ENCODE results near the gene LSM4. TPM values are rescaled to one million over a fixed set of nuclear protein-coding genes. Genes with fewer than 3 reads are reported as not detected.

The LSM4 gene
- total and polyA plus RNA-seq, 7 donors = 89.1 to 285 (median 144) TPM

DNA sequence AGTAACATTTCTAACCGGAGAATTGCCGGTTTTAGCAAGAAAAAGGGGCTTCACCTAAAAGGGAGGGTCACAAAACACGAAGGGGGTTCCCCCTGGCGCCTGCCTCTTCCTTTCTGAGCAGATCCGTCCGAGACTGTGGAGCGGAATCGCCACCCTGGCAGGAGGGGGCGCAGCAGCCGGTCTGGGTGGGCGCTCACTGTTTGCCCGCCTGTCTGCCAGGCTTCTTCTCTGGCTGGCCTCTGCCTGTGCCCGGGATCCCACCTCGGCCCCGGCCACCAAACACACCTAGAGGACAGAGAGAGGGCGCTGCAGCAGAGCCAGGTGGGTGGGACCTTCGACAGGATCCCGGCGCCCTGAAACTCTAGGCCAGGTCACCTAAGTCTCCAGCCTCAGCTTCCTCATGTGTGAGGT is 15.6 kb downstream of the LSM4 start:
- Histone ChIP-seq H3K4me3 (peak overlapping the region in 2 of 4 donors; percentile 7 to 11), H3K9me3 (no peaks in the 10 kb centered on the region), H3K27me3 (no peaks in the 10 kb centered on the region), H3K27ac (peak overlapping the region; percentile 93 to 97 (median 96)), H3K4me1 (peaks cover 0 to 59% (median 48%) of the 10 kb centered on the region in 4 donors), H3K36me3 (peaks cover 0 to 45% (median 17%) of the 10 kb centered on the region in 4 donors)
- intact Hi-C loops (cut with DNase I) = loop anchor here (2.0 kb wide), 1 partner anchor 16 kb away; the partner anchor contains the start of gene LSM4
- no peak for DNase-seq
- TF ChIP-seq EP300 (IDR thresholded peaks at IDR 0.05) = no peak
- TF ChIP-seq, protein P1, sequence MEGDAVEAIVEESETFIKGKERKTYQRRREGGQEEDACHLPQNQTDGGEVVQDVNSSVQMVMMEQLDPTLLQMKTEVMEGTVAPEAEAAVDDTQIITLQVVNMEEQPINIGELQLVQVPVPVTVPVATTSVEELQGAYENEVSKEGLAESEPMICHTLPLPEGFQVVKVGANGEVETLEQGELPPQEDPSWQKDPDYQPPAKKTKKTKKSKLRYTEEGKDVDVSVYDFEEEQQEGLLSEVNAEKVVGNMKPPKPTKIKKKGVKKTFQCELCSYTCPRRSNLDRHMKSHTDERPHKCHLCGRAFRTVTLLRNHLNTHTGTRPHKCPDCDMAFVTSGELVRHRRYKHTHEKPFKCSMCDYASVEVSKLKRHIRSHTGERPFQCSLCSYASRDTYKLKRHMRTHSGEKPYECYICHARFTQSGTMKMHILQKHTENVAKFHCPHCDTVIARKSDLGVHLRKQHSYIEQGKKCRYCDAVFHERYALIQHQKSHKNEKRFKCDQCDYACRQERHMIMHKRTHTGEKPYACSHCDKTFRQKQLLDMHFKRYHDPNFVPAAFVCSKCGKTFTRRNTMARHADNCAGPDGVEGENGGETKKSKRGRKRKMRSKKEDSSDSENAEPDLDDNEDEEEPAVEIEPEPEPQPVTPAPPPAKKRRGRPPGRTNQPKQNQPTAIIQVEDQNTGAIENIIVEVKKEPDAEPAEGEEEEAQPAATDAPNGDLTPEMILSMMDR (IDR thresholded peaks at IDR 0.05) = peak in 1 of 4 experiments; percentile 8
- 81 to 90% methylated on average over 19 of the region's 19 CpGs for WGBS, 2 donors

DNA sequence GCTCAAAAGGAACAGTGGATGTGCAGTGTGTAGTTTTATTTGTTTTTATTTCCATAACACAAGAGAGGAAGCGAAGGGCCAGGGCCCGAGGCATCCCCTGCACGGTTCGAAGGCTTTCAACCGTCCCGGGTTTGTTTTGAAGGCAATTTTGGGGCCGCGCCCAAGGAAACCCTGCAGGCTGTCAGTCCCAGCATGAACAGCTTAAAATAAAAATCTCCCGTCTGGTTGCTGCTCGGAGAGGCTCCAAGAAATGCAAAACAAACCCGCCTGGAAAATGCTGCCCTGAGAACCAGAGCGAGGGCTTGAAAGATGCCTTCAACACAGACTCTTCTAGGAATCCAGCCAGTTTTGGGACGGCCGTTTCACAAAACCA is 16.0 kb downstream of the LSM4 start:
- Histone ChIP-seq H3K4me1 (peaks cover 0 to 61% (median 48%) of the 10 kb centered on the region in 4 donors), H3K27ac (peak overlapping the region; percentile 93 to 97 (median 96)), H3K36me3 (peaks cover 0 to 41% (median 15%) of the 10 kb centered on the region in 4 donors), H3K4me3 (peak overlapping the region in 2 of 4 donors; percentile 7 to 11), H3K27me3 (no peaks in the 10 kb centered on the region), H3K9me3 (no peaks in the 10 kb centered on the region)
- TF ChIP-seq POLR2A (IDR thresholded peaks at IDR 0.05) = no peak
- no peak for TF ChIP-seq POLR2AphosphoS5 (IDR thresholded peaks at IDR 0.05)
- TF ChIP-seq, protein P1 (IDR thresholded peaks at IDR 0.05) = no peak
- intact Hi-C loops (cut with DNase I) = loop anchor here (2.0 kb wide), 1 partner anchor 16 kb away; the partner anchor contains the start of gene LSM4
- no peak for DNase-seq
- WGBS, 2 donors = 55 to 63% methylated on average over 14 of the region's 14 CpGs

DNA sequence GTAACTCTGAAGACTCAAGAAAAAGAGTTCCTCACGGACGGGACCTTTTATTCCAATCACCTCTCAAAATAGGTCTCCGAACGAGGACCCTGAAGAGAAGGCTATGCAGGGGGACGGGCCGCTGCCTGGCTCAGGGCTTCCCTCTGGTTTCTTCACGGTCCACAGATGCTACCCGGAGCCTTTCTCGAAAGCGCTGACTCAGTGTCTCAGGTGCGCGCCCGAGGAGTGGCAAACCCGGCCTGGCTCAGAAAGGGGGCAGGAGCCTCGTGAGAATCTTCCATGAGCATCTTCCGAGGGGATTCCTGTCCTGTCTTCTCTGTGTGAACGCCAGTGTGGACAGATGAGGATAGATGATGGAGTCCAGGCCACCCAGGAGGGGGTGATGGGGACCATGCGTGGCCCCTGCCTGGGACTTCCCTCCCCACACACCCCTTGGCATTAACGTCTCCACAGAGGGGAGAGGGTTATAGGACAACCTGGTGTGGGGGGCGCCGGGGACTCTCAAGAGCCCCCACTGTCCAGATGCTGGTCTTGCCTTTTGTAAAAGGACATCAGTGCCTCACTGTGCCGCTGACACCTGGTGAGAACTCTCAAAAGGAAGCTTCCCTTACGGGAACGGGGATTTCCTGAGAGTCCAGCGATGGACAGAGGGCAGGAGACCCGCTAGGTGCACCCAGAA is 16.5 kb downstream of the LSM4 start:
- H3K36me3 ChIP-seq = peaks cover 0 to 36% (median 13%) of the 10 kb centered on the region in 4 donors
- H3K27me3 ChIP-seq = no peaks in the 10 kb centered on the region
- TF ChIP-seq, protein P1 (IDR thresholded peaks at IDR 0.05) = no peak
- TF ChIP-seq EP300 (IDR thresholded peaks at IDR 0.05) (no peak), POLR2A (IDR thresholded peaks at IDR 0.05) (no peak), POLR2AphosphoS5 (IDR thresholded peaks at IDR 0.05) (no peak)
- 78 to 85% methylated on average over 26 of the region's 26 CpGs for WGBS, 2 donors
- DNase-seq = no peak
- intact Hi-C loops (cut with DNase I) = loop anchor here (2.0 kb wide), 1 partner anchor 16 kb away; the partner anchor contains the start of gene LSM4
- H3K27ac ChIP-seq = peak overlapping the region; percentile 93 to 97 (median 96)
- H3K9me3 ChIP-seq = no peaks in the 10 kb centered on the region
- peaks cover 0 to 66% (median 53%) of the 10 kb centered on the region in 4 donors for H3K4me1 ChIP-seq
- peak overlapping the region in 1 of 4 donors; percentile 7 for H3K4me3 ChIP-seq

DNA sequence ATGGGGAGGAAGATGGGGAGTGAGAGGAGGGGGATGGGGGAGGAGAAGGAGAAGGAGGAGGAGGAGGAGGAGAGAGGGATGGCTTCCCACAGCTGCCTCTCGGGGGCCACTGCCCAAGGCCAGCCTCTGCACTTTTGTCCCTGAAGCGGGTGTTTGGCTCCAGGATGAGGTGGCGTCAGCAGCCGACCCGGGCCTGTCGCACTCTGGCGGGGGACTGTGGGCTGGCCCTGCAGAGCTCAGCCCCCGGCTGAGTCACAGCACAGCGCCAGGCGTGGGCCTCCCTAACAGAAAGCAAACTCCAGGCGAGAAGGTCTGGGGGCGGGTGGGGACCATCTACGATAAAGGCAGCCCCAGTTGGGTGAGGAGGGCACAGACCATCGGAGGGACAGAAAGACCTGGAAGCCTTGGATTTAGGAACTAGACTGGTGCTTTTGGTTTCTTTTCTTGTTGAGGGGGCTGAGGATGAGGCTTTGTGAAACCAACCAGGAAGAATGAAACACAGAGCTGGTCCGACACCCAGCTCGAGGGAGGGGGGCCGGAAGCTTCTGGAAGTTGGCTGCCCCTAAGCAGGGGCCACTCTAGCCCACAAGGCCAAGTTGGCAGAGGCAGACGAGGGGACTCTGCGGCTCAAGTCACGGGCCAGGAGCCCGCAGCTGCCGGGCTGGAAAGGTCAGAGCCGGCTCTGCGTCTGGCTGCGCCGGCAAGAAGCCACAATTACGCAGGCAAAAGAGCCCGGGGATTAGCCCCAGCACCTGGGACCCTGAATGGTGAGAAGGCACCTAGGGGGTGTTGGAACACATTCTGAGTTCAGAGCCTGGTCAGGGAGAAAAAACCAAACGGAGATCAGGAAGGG is 18.2 kb downstream of the LSM4 start:
- H3K36me3 ChIP-seq = peaks cover 0 to 20% (median 11%) of the 10 kb centered on the region in 4 donors
- intact Hi-C loops (cut with DNase I) = loop anchor here (1.0 kb wide), 1 partner anchor 24 kb away; no protein-coding TSS in a partner anchor
- H3K4me3 ChIP-seq = peak overlapping the region; percentile 20 to 42 (median 37)
- H3K9me3 ChIP-seq = no peaks in the 10 kb centered on the region
- H3K27ac ChIP-seq = peak overlapping the region; percentile 93 to 97 (median 96)
- peaks cover 0 to 75% (median 62%) of the 10 kb centered on the region in 4 donors for H3K4me1 ChIP-seq
- WGBS, 2 donors = 7 to 43% methylated on average over 29 of the region's 29 CpGs
- no peaks in the 10 kb centered on the region for H3K27me3 ChIP-seq
- DNase-seq = peak; percentile 94
- TF ChIP-seq POLR2AphosphoS5 (IDR thresholded peaks at IDR 0.05) = peak; percentile 67 to 87 (median 82)
- TF ChIP-seq POLR2A (IDR thresholded peaks at IDR 0.05) = peak; percentile 63 to 67
- TF ChIP-seq, protein P1 (IDR thresholded peaks at IDR 0.05) = no peak

All from sigmoid colon (tissue), 7 donors.